Measurements from ENCODE around the gene MTCL3.
"Not testable (repeated sequence)": the region's sequence is repeated elsewhere in the genome, so short reads cannot be mapped to it uniquely, and the experiment has no call there.

Gene MTCL3

DNA sequence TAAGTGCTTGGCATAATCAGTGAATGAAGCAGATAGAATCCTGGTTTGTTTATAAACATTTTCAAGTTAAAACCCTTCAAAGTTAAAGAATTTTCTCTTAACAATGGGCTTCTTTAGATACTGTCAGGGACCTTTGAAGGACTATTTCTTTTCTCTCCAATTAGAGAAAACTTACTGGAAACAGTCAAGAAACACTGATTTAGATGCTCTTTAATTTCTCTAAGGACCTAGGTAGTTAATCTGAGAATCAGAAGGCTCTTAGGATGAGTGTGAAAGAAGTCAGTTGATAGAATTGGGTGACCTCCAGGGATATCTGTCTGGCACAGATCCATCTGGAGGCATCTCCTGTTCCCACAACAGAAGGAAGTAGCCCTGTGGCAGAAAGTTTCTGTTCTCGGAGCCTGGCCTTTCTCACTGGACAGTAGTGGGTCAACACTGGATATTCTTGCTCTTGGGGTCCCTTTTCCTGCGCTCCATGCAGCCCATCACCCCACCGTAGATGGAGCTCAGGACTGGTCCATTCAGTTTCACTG is 82.5 kb downstream of the MTCL3 start:
- no peak for DNase-seq (ENCODE audit: low read depth in 1 of 2, low spot score in 1 of 2)

DNA sequence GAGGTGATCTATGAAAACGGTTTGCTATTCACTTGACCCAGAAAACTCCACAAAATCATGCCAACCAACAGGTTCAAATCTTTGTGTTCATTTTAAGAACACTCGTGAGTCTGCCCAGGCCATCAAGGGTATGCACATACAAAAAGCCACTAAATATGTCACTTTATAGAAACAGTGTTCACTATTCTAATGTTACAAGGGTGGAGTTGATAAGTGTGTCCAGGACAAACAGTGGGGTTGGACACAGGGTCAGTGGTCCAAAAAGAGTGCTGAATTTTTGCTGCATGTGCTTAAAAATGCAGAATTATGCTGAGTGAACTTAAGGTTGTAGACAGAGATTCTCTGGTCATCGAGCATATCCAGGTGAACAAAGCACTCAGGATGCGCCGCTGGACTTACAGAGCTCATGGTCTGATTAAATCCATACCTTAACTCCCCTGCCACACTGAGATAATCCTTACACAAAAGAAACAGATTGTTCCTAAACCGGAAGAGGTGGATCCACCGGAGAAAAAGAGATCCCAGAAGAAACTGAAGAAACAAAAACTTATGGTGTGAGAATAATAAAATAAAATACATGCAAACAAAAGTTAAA is 83.4 kb downstream of the MTCL3 start:
- DNase-seq (ENCODE audit: low read depth in 1 of 2, low spot score in 1 of 2) = no peak

DNA sequence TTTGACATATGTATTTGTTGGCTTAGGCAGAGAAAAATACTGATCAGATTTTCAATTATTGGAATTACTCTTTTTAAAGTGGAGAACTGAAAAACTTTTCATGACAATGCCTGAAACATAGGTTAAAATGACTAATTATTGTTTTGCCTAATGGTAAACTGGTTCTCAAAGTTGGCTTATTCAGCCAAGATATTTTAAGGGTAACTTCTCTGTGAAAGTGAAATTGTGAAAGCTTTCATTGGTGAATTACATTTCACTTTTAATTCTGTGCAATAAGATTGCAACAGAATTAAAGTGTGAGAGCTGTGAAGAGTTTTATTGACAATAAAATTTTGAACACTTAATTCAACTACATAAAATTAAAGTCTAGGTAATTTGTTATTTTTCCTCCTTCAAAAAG is 84.5 kb downstream of the MTCL3 start:
- no peak for DNase-seq (ENCODE audit: low read depth in 1 of 2, low spot score in 1 of 2)

DNA sequence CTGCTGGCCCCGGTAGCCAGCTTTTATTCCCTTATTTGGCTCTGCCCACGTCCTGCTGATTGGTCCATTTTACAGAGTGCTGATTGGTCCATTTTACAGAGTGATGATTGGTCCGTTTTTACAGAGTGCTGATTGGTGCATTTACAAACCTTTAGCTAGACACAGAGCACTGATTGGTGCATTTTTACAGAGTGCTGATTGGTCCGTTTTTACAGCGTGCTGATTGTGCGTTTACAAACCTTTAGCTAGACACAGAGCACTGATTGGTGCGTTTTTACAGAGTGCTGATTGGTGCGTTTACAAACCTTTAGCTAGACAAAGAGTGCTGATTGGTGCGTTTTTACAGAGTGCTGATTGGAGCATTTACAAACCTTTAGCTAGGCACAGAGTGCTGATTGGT is 90.6 kb downstream of the MTCL3 start:
- not testable (repeated sequence) for DNase-seq (ENCODE audit: low read depth in 1 of 2, low spot score in 1 of 2)

DNA sequence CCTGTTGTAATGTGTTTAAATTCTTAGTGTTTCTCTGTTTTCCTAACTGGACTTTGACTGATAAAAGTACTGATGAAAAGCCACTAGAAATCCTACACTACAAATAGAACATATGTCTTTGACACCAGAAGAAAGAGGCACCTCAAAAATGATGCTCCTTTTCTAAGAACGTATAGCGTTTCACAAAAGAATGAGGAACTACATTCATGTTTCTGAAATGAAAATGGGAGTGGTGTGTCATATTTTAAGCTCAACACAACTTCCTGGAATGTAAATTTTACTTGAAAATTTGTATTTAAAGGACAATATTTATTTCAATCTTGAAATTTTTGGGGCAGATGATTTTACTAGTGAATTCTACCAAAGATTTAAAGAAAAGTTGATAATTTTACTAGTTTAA is 95.2 kb downstream of the MTCL3 start:
- DNase-seq (ENCODE audit: low read depth in 1 of 2, low spot score in 1 of 2) = no peak
